HG03060 (cell line): ENCODE data around the gene CNTNAP2.
"Not testable (repeated sequence)": the region's sequence is repeated elsewhere in the genome, so short reads cannot be mapped to it uniquely, and the experiment has no call there.

Experiments used
- ATAC-seq: cut with Tn5 transposase; IDR thresholded peaks from one replicate; pipeline ENCODE4 v1.9.1; 2021; ENCODE audit warnings: low read depth, moderate number of reproducible peaks; ENCODE audit not compliant: unreplicated experiment

The CNTNAP2 gene

DNA sequence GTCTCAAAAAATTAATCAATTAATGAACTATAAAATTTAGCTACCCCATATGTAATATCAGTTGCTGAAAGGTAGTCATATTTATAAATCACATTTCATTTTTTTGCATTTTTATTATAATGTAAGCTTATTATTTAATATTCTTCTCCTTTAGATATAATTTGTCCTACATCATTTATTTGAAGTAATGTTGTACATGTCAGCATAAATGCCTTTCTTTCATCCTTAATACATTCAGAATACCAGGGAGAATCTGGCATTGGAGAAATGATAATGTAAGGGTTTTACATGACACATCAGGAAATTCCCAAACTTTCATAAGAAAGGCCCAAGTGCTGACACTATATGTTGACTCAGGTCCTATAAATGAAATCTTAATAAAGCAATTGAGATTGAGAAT is 742.1 kb downstream of the CNTNAP2 start:
- ATAC-seq, result no peak

- ATAC-seq, result no peak
Observed at GRCh38 chr7:146861701-146862100, 745.1 kb downstream of the CNTNAP2 start.

DNA sequence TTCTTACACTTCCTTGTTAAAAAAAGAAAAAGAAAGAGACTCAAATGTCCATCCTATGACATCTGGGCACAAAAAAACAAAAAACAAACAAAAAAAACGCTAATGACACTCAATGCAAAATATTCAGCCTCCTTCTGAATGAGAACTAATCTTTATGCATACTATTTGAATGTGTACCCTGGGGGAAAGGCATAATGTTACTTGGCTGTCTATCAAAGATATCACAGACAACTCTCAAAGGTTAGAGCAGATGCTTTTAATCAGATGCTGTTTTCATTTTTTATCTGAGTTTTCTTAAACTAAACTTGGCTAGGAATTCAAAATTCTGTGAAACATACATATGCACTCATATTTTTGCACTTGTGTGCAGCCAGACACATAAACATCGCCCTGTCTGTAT is 745.8 kb downstream of the CNTNAP2 start:
- no peak for ATAC-seq

GRCh38 chr7:146864644-146865043 is 748.0 kb downstream of the CNTNAP2 start:
- no peak for ATAC-seq

DNA sequence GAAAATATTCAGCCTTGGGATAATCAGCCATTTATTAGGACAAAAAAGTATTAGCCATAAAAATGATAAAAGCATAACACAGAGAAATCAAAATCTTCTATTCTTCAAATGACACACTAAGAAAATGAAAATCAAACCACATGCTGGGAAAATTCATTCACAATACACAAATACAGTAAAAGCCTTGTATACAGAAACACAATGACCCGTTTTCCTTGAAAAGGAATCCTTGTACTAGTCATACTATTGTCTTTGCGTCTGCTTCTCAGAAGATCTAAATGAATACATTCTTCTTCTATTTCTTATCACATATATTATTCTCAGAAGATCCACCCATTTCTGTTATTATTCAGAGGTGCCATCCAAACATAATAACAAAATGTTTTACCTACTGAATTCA is 749.1 kb downstream of the CNTNAP2 start:
- no peak for ATAC-seq

DNA sequence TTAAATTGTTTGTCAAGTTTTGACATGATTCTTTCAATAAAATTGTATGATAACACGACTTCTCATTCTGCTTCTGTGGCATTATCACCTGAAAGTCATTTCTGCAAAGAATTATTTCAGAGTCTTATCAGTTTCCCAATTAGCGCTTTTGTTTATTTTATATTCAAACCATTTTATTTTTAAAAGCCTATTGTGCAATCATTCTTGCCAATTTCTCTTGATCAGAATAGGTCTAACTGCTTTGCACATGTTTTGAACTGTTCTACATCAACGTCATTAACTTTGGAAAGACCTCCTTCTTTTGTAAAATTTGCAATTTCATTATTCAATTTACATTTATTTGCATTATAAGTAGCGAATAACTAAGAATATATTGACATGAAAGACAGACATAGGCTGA is 758.1 kb downstream of the CNTNAP2 start:
- no peak for ATAC-seq

GRCh38 chr7:146875237-146875785 is 758.7 kb downstream of the CNTNAP2 start:
- ATAC-seq, result no peak

DNA sequence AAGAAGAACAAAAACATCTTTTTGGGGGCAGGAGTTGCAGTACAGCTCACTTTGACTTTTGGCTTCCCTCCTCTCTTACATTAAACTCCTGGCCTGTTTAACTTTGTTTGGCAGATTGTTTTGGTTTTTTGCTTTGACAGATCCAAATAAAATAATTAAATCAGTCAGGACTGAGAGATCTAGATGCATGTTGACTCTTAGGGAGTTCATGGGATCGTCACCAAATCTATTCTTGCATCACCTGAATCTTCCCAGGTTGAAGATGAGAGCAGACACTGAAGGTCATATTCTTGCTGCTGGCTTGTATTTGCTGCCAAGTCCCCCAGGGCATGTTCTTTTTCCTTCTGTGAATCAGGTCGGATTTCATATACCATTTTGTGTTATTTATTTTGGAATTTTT is 759.4 kb downstream of the CNTNAP2 start:
- ATAC-seq, result no peak

- ATAC-seq, result no peak
Observed at GRCh38 chr7:146876411-146876810, 759.8 kb downstream of the CNTNAP2 start.

- ATAC-seq, result no peak
Observed at GRCh38 chr7:146878901-146879300, 762.3 kb downstream of the CNTNAP2 start.

DNA sequence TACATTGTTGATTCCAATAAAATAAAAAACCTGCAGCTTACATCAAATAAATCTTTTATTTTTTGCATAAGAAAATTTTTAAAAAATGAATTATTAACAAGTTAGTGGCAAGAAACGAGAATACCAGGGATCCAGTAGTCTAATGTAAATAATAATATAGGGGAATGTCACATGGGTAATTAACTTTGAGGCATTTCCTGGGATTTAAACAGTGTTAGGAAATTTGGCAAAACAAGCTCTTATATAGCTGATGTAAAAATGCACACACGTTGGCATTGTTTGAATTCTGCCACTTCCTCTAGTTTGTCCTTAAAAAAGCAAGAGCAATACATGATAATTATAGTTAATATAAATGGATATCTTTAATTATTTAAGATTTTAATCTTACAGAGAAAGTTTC is 768.6 kb downstream of the CNTNAP2 start:
- ATAC-seq, result no peak

GRCh38 chr7:146889806-146890555 is 773.4 kb downstream of the CNTNAP2 start:
- ATAC-seq, result no peak

GRCh38 chr7:146892151-146892550 is 775.5 kb downstream of the CNTNAP2 start:
- no peak for ATAC-seq

DNA sequence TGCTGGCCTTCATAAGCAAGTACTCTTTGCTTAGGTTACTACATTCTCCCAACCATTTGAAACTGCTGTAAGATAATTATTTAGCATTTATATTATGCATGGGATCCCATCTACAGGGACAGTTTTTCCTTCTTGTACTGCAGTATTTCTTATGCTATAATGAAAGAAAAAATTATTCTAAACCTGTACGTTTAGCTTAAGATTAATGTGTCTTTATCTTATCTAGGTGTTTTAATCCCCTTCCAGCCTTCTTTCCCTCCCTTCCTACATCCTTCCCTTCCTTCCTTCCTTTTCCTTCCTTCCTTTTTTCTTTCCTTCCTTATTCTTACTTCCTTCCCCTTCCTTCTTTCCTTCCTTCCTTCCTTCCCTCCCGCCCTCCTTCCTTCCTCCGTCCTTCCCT is 778.3 kb downstream of the CNTNAP2 start:
- no peak for ATAC-seq

- no peak for ATAC-seq
Observed at GRCh38 chr7:146902266-146902665, 785.7 kb downstream of the CNTNAP2 start.

DNA sequence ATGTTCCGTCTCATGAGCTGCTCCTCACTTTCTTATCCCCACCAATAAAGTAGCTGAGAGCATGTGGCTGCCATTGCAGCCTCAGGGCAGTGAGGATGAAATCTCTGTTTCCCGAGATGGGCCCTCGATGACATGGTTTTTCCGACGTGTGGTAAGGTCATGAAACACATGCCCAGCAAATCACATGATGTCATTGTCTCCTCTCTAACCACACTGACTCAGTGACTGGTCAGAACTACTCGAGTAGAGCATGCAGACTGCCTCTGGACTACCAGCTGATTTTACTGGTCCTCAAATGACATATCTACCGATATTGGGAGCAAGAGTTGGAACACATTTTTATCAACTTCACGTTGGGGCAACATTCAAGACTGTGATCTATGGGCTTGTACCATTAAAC is 786.1 kb downstream of the CNTNAP2 start:
- ATAC-seq, result no peak

DNA sequence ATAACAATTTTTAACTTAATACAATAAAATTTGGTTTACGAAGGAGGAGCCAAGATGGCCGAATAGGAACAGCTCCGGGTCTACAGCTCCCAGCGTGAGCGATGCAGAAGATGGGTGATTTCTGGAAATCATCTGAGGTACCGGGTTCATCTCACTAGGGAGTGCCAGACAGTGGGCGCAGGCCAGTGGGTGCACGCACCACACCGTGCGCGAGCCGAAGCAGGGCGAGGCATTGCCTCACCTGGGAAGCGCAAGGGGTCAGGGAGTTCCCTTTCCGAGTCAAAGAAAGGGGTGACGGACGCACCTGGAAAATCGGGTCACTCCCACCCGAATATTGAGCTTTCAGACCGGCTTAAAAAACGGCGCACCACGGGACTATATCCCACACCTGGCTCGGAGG is 789.1 kb downstream of the CNTNAP2 start:
- not testable (repeated sequence) for ATAC-seq

DNA sequence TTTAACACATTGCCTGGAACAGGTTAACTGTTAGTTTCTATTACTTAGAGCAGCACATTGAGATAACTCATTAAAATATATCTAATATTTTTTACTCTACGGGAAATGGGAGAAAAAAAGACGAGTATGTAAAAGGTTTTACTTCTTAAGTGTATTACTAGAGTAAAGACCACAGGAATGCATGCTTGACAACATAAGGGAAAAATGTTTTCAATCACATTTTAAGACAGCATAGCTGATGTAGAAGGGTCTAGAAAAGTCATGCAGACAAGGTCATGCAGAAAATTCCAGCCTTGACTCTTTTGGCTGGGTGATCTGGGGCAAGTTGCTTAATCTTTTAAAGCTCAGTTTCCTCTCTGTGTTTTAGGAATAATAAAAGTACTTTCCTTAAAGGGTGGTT is 806.2 kb downstream of the CNTNAP2 start:
- ATAC-seq, result no peak

- ATAC-seq, result no peak
Observed at GRCh38 chr7:146926841-146927240, 810.2 kb downstream of the CNTNAP2 start.

DNA sequence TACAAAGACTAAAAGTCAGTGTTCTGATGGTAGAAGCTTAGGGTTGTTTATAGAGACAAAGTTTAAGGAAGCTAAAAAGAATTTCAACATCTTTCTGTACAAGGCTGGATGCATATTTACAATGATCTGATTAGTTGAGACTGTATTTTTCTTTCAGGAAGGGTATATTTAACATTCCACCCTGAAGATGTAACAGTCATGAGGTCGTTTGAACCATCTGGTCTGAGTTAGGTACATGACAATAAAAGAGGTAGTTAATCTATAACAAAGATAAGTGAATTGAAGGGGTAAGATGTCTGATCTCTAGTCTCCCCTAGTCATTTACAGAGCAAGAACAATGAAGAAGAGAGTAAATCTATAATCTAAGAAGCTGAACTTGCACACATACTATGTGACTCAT is 821.2 kb downstream of the CNTNAP2 start:
- no peak for ATAC-seq

GRCh38 chr7:146943483-146943882 is 826.9 kb downstream of the CNTNAP2 start:
- ATAC-seq, result no peak

GRCh38 chr7:146948703-146949102 is 832.1 kb downstream of the CNTNAP2 start:
- no peak for ATAC-seq
